ENCODE results near the gene ZMYND11.
"Not testable (repeated sequence)": the region's sequence is repeated elsewhere in the genome, so short reads cannot be mapped to it uniquely, and the experiment has no call there.

ZMYND11 gene

GRCh38 chr10:260819-261429, 125.7 kb downstream of the ZMYND11 start:
- DNase-seq, result no peak

- not testable (repeated sequence) for DNase-seq
These were observed 129.2 kb downstream of the ZMYND11 start for GRCh38 chr10:264160-265073.

- not testable (repeated sequence) for DNase-seq
These were observed 129.8 kb downstream of the ZMYND11 start for GRCh38 chr10:265074-265440.

GRCh38 chr10:265816-266588, 130.7 kb downstream of the ZMYND11 start:
- not testable (repeated sequence) for DNase-seq

GRCh38 chr10:266974-267425, 131.7 kb downstream of the ZMYND11 start:
- no peak for DNase-seq

GRCh38 chr10:267705-268104, 132.4 kb downstream of the ZMYND11 start:
- no peak for DNase-seq

GRCh38 chr10:269440-270074, 134.3 kb downstream of the ZMYND11 start:
- DNase-seq, result no peak

GRCh38 chr10:271201-271600, 135.9 kb downstream of the ZMYND11 start:
- no peak for DNase-seq

GRCh38 chr10:271722-272121, 136.5 kb downstream of the ZMYND11 start:
- no peak for DNase-seq

- no peak for DNase-seq
These were observed 137.8 kb downstream of the ZMYND11 start for GRCh38 chr10:273088-273487.

- no peak for DNase-seq
These were observed 139.6 kb downstream of the ZMYND11 start for GRCh38 chr10:274866-275265.

- no peak for DNase-seq
These were observed 140.4 kb downstream of the ZMYND11 start for GRCh38 chr10:275680-276079.

- DNase-seq, result no peak
These were observed 142.7 kb downstream of the ZMYND11 start for GRCh38 chr10:277963-278362.

- no peak for DNase-seq
These were observed 143.5 kb downstream of the ZMYND11 start for GRCh38 chr10:278707-279106.

- DNase-seq, result no peak
These were observed 144.0 kb downstream of the ZMYND11 start for GRCh38 chr10:279232-279631.

GRCh38 chr10:279655-280054, 144.4 kb downstream of the ZMYND11 start:
- no peak for DNase-seq

- DNase-seq, result no peak
These were observed 147.3 kb downstream of the ZMYND11 start for GRCh38 chr10:282294-283139.

- DNase-seq, result no peak
These were observed 147.9 kb downstream of the ZMYND11 start for GRCh38 chr10:283140-283479.

GRCh38 chr10:283916-284356, 148.7 kb downstream of the ZMYND11 start:
- DNase-seq, result no peak

- DNase-seq, result no peak
These were observed 150.0 kb downstream of the ZMYND11 start for GRCh38 chr10:285216-285615.

- no peak for DNase-seq
These were observed 151.9 kb downstream of the ZMYND11 start for GRCh38 chr10:287026-287709.
